Stomach (tissue), 4 donors: ENCODE measurements around the gene RUSC2.

Experiments
- CTCF ChIP-seq, 7 experiments: fragments of 450-650 bp in 4 of 7; fragments of 200-600 bp in 3 of 7; sonication (generic) in 3 of 7; IDR thresholded peaks; one replicate each; pipeline ENCODE4 v1.5.1; 2016 to 2019; ENCODE audit warnings: antibody characterized with exemption in 7 of 7, control low read depth in 2 of 7, mild to moderate bottlenecking in 1 of 7
- POLR2A ChIP-seq, 4 donors: fragments of 450-650 bp; IDR thresholded peaks; one replicate each; pipeline ENCODE4 v1.6.1; 2016; ENCODE audit warnings: antibody characterized with exemption in 4 of 4, control low read depth in 2 of 4, mild to moderate bottlenecking in 1 of 4, moderate library complexity in 1 of 4

GRCh38 chr9:35500130-35500748 is 10.3 kb downstream of the RUSC2 start:
- TF ChIP-seq CTCF (IDR thresholded peaks at IDR 0.05): no peak
- no peak for TF ChIP-seq POLR2A (IDR thresholded peaks at IDR 0.05)
